K562 (cell line): ENCODE results near the gene FBXW8. TPM values are rescaled to one million over a fixed set of nuclear protein-coding genes. Genes with fewer than 3 reads are reported as not detected.

ENCODE experiments used
- ATAC-seq: fragments of 200-7000 bp; cut with Tn5 transposase; 3 replicates; pipeline ENCODE4 v1.9.1; 2020; ENCODE audit warnings: moderate library complexity
- BruUV-seq: library from RNA; stranded (reverse); fragments of 400-500 nt; replicated peaks from 2 replicates; lab custom pipeline; 2021; lab: Mats Ljungman, UMichigan
- CTCF ChIA-PET: fragments of 300-600 bp; formaldehyde crosslinking; extraction: SDS; loops from one replicate; lab custom pipeline; 2021; ENCODE audit warnings: low intra/inter-chr PET ratio; lab: Yijun Ruan, JAX
- POLR2A ChIA-PET: fragments of 300-600, 350-650 bp; sonication (Branson Sonifier 250); formaldehyde crosslinking; extraction: SDS; loops from one replicate; lab custom pipeline; 2021; ENCODE audit warnings: antibody characterized with exemption, inconsistent platforms; lab: Yijun Ruan, JAX
- DNase-seq, 4 experiments: peaks; one replicate each; pipeline versions ENCODE4 v3.0.0 to v3.0.0-alpha.2; 2011 to 2018; ENCODE audit warnings: low spot score in 3 of 4, mixed read lengths in 3 of 4; ENCODE audit errors: extremely low read depth in 1 of 4
- FAIRE-seq: peaks from 2 replicates; lab custom pipeline; 2011; peaks lifted over from hg19 to GRCh38; lab: Jason Lieb, UNC
- H2AFZ ChIP-seq: 2 replicates; pipeline ENCODE4 v1.6.0; 2011; ENCODE audit warnings: low read depth, low read length, control low read depth, inconsistent platforms
- H3K27ac ChIP-seq: fragments of 200-600 bp; 3 replicates; pipeline ENCODE4 v1.8.0; 2011; ENCODE audit warnings: low read depth, mild to moderate bottlenecking, control low read depth, inconsistent platforms, low read length, moderate library complexity, mixed read lengths; ENCODE audit errors: extremely low read depth
- H3K27me3 ChIP-seq, 2 experiments: fragments of 300-600 bp in 1 of 2; 2 replicates in 1 of 2; 3 replicates in 1 of 2; pipeline versions ENCODE4 v1.6.0 to v1.8.0; 2011; ENCODE audit warnings: inconsistent platforms in 2 of 2, low read length in 2 of 2, mild to moderate bottlenecking in 1 of 2, mixed read lengths in 1 of 2, moderate library complexity in 1 of 2; ENCODE audit not compliant: control insufficient read depth in 2 of 2, insufficient read depth in 2 of 2
- H3K36me3 ChIP-seq: fragments of 300-600 bp; 3 replicates; pipeline ENCODE4 v1.8.0; 2011; ENCODE audit warnings: mild to moderate bottlenecking, low read length, inconsistent platforms; ENCODE audit not compliant: control insufficient read depth, insufficient read depth
- H3K4me1 ChIP-seq, 2 experiments: fragments of 200-600 bp in 1 of 2; replicated peaks in 1 of 2; 2 replicates in 1 of 2; 3 replicates in 1 of 2; pipeline versions ENCODE4 v1.5.1 to v1.8.0; 2011; ENCODE audit warnings: inconsistent platforms in 2 of 2, low read length in 2 of 2, mild to moderate bottlenecking in 1 of 2, mixed read lengths in 1 of 2, moderate library complexity in 1 of 2; ENCODE audit not compliant: control insufficient read depth in 2 of 2, insufficient read depth in 2 of 2
- H3K4me2 ChIP-seq: 2 replicates; pipeline ENCODE4 v1.6.1; 2011; ENCODE audit warnings: low read length, control low read depth, inconsistent platforms, mixed read lengths; ENCODE audit not compliant: insufficient read depth
- H3K4me3 ChIP-seq: fragments of 200-600 bp; sonication (generic), shearing (Covaris generic); 2 replicates; pipeline ENCODE4 v1.5.1; 2016; ENCODE audit warnings: control low read depth, inconsistent platforms
- H3K79me2 ChIP-seq: fragments of 200-600 bp; 3 replicates; pipeline ENCODE4 v1.8.0; 2011; ENCODE audit warnings: low read length, inconsistent platforms; ENCODE audit not compliant: control insufficient read depth, insufficient read depth
- H3K9ac ChIP-seq, 2 experiments: 2 replicates each; pipeline versions ENCODE4 v1.6.0 to v1.6.1; 2011; ENCODE audit warnings: low read depth in 2 of 2, low read length in 2 of 2, control low read depth in 1 of 2, inconsistent platforms in 1 of 2, mild to moderate bottlenecking in 1 of 2, mixed read lengths in 1 of 2; ENCODE audit not compliant: insufficient read depth in 1 of 2
- H3K9me1 ChIP-seq: one replicate; pipeline ENCODE4 v1.6.0; 2011; ENCODE audit warnings: inconsistent platforms, mild to moderate bottlenecking, low read length, moderate library complexity; ENCODE audit not compliant: control insufficient read depth, insufficient read depth
- H3K9me3 ChIP-seq: replicated peaks from 2 replicates; pipeline ENCODE4 v1.5.1; 2011; ENCODE audit warnings: low read depth, low read length, inconsistent platforms; ENCODE audit not compliant: control insufficient read depth, insufficient read depth
- H4K20me1 ChIP-seq: replicated peaks from 2 replicates; pipeline ENCODE4 v1.6.1; 2011; ENCODE audit warnings: low read length, inconsistent platforms, mixed read lengths; ENCODE audit not compliant: control insufficient read depth, insufficient read depth
- BRD9 ChIP-seq: fragments of 450-650 bp; IDR thresholded peaks from 2 replicates; pipeline ENCODE4 v1.6.1; 2018; ENCODE audit warnings: low read depth; ENCODE audit not compliant: partially characterized antibody
- EHMT2 ChIP-seq: fragments of 450-650 bp; IDR thresholded peaks from 2 replicates; pipeline ENCODE4 v1.6.1; 2018; ENCODE audit warnings: antibody characterized with exemption
- HNRNPK ChIP-seq: fragments of 200-400 bp; formaldehyde crosslinking; IDR thresholded peaks from one replicate; pipeline ENCODE4 v1.6.1; 2018; ENCODE audit warnings: mild to moderate bottlenecking, low read depth, low read length; ENCODE audit not compliant: poor library complexity, severe bottlenecking
- RBM25 ChIP-seq: fragments of 200-400 bp; formaldehyde crosslinking; IDR thresholded peaks from 2 replicates; pipeline ENCODE4 v1.6.1; 2018; ENCODE audit warnings: low read length, low read depth, moderate library complexity; ENCODE audit not compliant: severe bottlenecking
- SNAPC5 ChIP-seq: fragments of 250-450 bp; sonication (Bioruptor Pico); IDR thresholded peaks from 2 replicates; pipeline ENCODE4 v1.8.0; 2021; ENCODE audit warnings: moderate library complexity, mild to moderate bottlenecking, inconsistent platforms
- ZNF146 ChIP-seq: IDR thresholded peaks from one replicate; pipeline ENCODE4 v1.6.1; 2018; ENCODE audit warnings: missing compliant biosample characterization; ENCODE audit not compliant: unreplicated experiment
- ZNF3 ChIP-seq: fragments of 250-450 bp; sonication (Bioruptor Pico); IDR thresholded peaks from 2 replicates; pipeline ENCODE4 v1.5.0; 2021; ENCODE audit warnings: mild to moderate bottlenecking, moderate library complexity
- ZNF717 ChIP-seq: fragments of 250-450 bp; sonication (Bioruptor Pico); IDR thresholded peaks from 2 replicates; pipeline ENCODE4 v1.5.0; 2021
- WGBS: fragments of 100-300 bp; shearing (Covaris generic); methylation state at CpG from one replicate; pipeline ENCODE4 v1.1.6; 2016; ENCODE audit warnings: low coverage, mixed read lengths; ENCODE audit not compliant: insufficient coverage; ENCODE audit errors: missing lambda C conversion rate; 5-methylcytosine and 5-hydroxymethylcytosine counted together
- in situ Hi-C: fragments of 300-500 bp; cut with MboI; formaldehyde crosslinking; loops from 4 replicates; pipeline ENCODE4 v1.15.0; 2018; ENCODE audit warnings: inconsistent platforms, mixed read lengths
- intact Hi-C: fragments of 100-400 bp; cut with micrococcal nuclease; formaldehyde crosslinking; loops from 2 replicates; pipeline ENCODE4 v1.14.2; 2022
- polyA plus RNA-seq, 8 experiments: library from polyadenylated mRNA; depleted of rRNA in 4 of 8; stranded (reverse) in 5 of 8; unstranded in 3 of 8; fragments of >200 nt; fragmentation: Nextera tagmentation in 2 of 8; fragmentation: Illumina TruSeq in 1 of 8; extraction: Ambion mirVana in 2 of 8; extraction: Trizol in 1 of 8; gene quantifications; 2 replicates each; pipeline versions ENCODE4 v1.2.1 to v1.2.3, GENCODE V29; 2011 to 2014; ENCODE audit warnings: inconsistent platforms in 1 of 8, missing spikeins in 1 of 8
- total RNA-seq, 7 experiments: library from RNA; depleted of rRNA in 6 of 7; stranded (reverse); fragments of >200 nt in 6 of 7; fragmentation: Illumina TruSeq in 2 of 7; extraction: Trizol in 2 of 7; gene quantifications; 2 replicates each; pipeline versions ENCODE4 v1.2.1 to v1.2.3, GENCODE V29; 2011 to 2021; ENCODE audit warnings: low replicate concordance in 1 of 7

FBXW8 gene
- total and polyA plus RNA-seq, 9 of the 15 experiments (the other 6 are each of a cell fraction or from before 2014, with no cell fraction given), result 0.58 to 8.3 (median 4.4) TPM

GRCh38 chr12:116901612-116902011 is 9.1 kb upstream of the FBXW8 start:
- DNase-seq (no peak), FAIRE-seq (no peak), ATAC-seq (no peak)
- intact Hi-C loops, result no loop called here
- H3K79me2 ChIP-seq, result no peaks in the 10 kb centered on the region
- H3K9me1 ChIP-seq, result no peaks in the 10 kb centered on the region
- peaks cover 8 to 14% of the 10 kb centered on the region in 2 experiments; a peak in 4 of 5 replicates for H3K27me3 ChIP-seq
- no peaks in the 10 kb centered on the region for H3K9me3 ChIP-seq
- no peak overlapping the region for H3K4me3 ChIP-seq
- ChIA-PET POLR2A (no interaction called here), CTCF (no interaction called here)
- 0% methylated on average over 2 of the region's 2 CpGs for WGBS
- no peak overlapping the region for H2AFZ ChIP-seq
- in situ Hi-C loops, result no loop called here
- no peak overlapping the region for H3K4me2 ChIP-seq
- TF ChIP-seq EHMT2, result no peak
- TF ChIP-seq ZNF717 (CRISPR knock-in tag), result no peak
- TF ChIP-seq HNRNPK, result no peak
- no peak for TF ChIP-seq SNAPC5
- peak; percentile 59 for TF ChIP-seq ZNF146
- TF ChIP-seq RBM25, result peak; percentile 41
- TF ChIP-seq BRD9, result no peak
- TF ChIP-seq ZNF3 (CRISPR knock-in tag), result no peak
- H3K4me1 ChIP-seq, result no peaks in the 10 kb centered on the region; a peak in 1 of 5 replicates
- H3K9ac ChIP-seq, result no peak overlapping the region
- no peaks in the 10 kb centered on the region for H3K36me3 ChIP-seq
- no peaks in the 10 kb centered on the region for H4K20me1 ChIP-seq
- no peak overlapping the region for H3K27ac ChIP-seq
- BruUV-seq, result no TSS peak
